Keratinocyte (primary cell): ENCODE measurements around the gene ADGRD1.

Experiments
- CTCF ChIP-seq, 3 experiments: IDR thresholded peaks in 1 of 3; conservative IDR thresholded peaks in 1 of 3; optimal IDR thresholded peaks in 1 of 3; 2 replicates in 2 of 3; 3 replicates in 1 of 3; pipeline versions ENCODE3 to v1.5.1; 2011; ENCODE audit warnings: low read length in 3 of 3, mild to moderate bottlenecking in 3 of 3, moderate library complexity in 2 of 3, control low read depth in 1 of 3, inconsistent platforms in 1 of 3; ENCODE audit not compliant: insufficient read depth in 2 of 3; ENCODE audit errors: extremely low read depth in 1 of 3
- EZH2 ChIP-seq: IDR thresholded peaks from one replicate; pipeline ENCODE4 v1.6.1; 2012; ENCODE audit warnings: inconsistent platforms, mild to moderate bottlenecking, low read length, moderate library complexity

- TF ChIP-seq CTCF (optimal IDR thresholded peaks at IDR 0.05 in 1 of 3, IDR thresholded peaks at IDR 0.05 in 1 of 3, conservative IDR thresholded peaks at IDR 0.05 in 1 of 3; ENCODE audit: extremely low read depth in 1 of 3, insufficient read depth in 2 of 3, low read length in 3 of 3) (peak; percentile 67 to 88 (median 84)), EZH2 (no peak)
These were observed 37.3 kb upstream of the ADGRD1 start for GRCh38 chr12:130916241-130916911.
